Mesenchymal stem cell (in vitro differentiated cells and primary cell): ENCODE results near the gene MLN.

Source experiments
- DNase-seq: peaks from one replicate; pipeline ENCODE4 v3.0.0-alpha.2; 2013
- H2AFZ ChIP-seq: one replicate; pipeline ENCODE4 v1.6.1; 2013; ENCODE audit warnings: low read depth, mild to moderate bottlenecking, control low read depth, inconsistent platforms, low read length, moderate library complexity
- H2AK5ac ChIP-seq: 2 replicates; pipeline ENCODE4 v1.6.1; 2013; ENCODE audit warnings: low read length, moderate library complexity, mild to moderate bottlenecking, inconsistent platforms; ENCODE audit not compliant: severe bottlenecking
- H2BK120ac ChIP-seq: one replicate; pipeline ENCODE4 v1.6.1; 2013; ENCODE audit warnings: low read depth, mild to moderate bottlenecking, inconsistent platforms, low read length, moderate library complexity
- H2BK12ac ChIP-seq, 2 experiments: one replicate each; pipeline ENCODE4 v1.6.1; 2013; ENCODE audit warnings: inconsistent platforms in 2 of 2, low read length in 2 of 2, mild to moderate bottlenecking in 2 of 2, moderate library complexity in 2 of 2, control low read depth in 1 of 2
- H2BK15ac ChIP-seq: one replicate; pipeline ENCODE4 v1.6.1; 2013; ENCODE audit warnings: mild to moderate bottlenecking, low read depth, inconsistent platforms; ENCODE audit not compliant: poor library complexity, severe bottlenecking
- H2BK5ac ChIP-seq: 2 replicates; pipeline ENCODE4 v1.6.1; 2013; ENCODE audit warnings: low read depth, mild to moderate bottlenecking, low read length, control low read depth, inconsistent platforms; ENCODE audit not compliant: poor library complexity, severe bottlenecking
- H3K14ac ChIP-seq, 2 experiments: one replicate each; pipeline ENCODE4 v1.6.1; 2013; ENCODE audit warnings: inconsistent platforms in 2 of 2, low read length in 2 of 2, control low read depth in 1 of 2, mild to moderate bottlenecking in 1 of 2, moderate library complexity in 1 of 2
- H3K18ac ChIP-seq, 2 experiments: one replicate each; pipeline ENCODE4 v1.6.1; 2013; ENCODE audit warnings: inconsistent platforms in 2 of 2, low read length in 2 of 2, control low read depth in 1 of 2, low read depth in 1 of 2, mild to moderate bottlenecking in 1 of 2
- H3K23ac ChIP-seq, 2 experiments: one replicate each; pipeline ENCODE4 v1.6.1; 2013; ENCODE audit warnings: inconsistent platforms in 2 of 2, low read length in 2 of 2, mild to moderate bottlenecking in 2 of 2, moderate library complexity in 2 of 2, control low read depth in 1 of 2
- H3K27ac ChIP-seq: 2 replicates; pipeline ENCODE4 v1.5.1; 2013; ENCODE audit warnings: mild to moderate bottlenecking, moderate library complexity, low read length, control low read depth, inconsistent platforms; ENCODE audit not compliant: poor library complexity, severe bottlenecking
- H3K27me3 ChIP-seq, 2 experiments: 2 replicates each; pipeline versions ENCODE4 v1.6.1 to v1.7.0; 2013; ENCODE audit warnings: low read length in 2 of 2, mild to moderate bottlenecking in 2 of 2, moderate library complexity in 2 of 2, control low read depth in 1 of 2, inconsistent platforms in 1 of 2; ENCODE audit not compliant: control insufficient read depth in 1 of 2, insufficient read depth in 1 of 2
- H3K36me3 ChIP-seq, 2 experiments: 2 replicates each; pipeline versions ENCODE4 v1.6.1 to v1.7.0; 2013; ENCODE audit warnings: low read length in 2 of 2, control low read depth in 1 of 2, inconsistent platforms in 1 of 2, low read depth in 1 of 2, mild to moderate bottlenecking in 1 of 2; ENCODE audit not compliant: insufficient read depth in 2 of 2, control insufficient read depth in 1 of 2
- H3K4ac ChIP-seq, 2 experiments: one replicate each; pipeline ENCODE4 v1.6.1; 2013; ENCODE audit warnings: inconsistent platforms in 2 of 2, low read length in 2 of 2, mild to moderate bottlenecking in 2 of 2, moderate library complexity in 2 of 2, control low read depth in 1 of 2, low read depth in 1 of 2
- H3K4me1 ChIP-seq: 2 replicates; pipeline ENCODE4 v1.6.1; 2013; ENCODE audit warnings: low read depth, low read length, control low read depth; ENCODE audit not compliant: control insufficient read depth, insufficient read depth
- H3K4me2 ChIP-seq: 2 replicates; pipeline ENCODE4 v1.6.1; 2013; ENCODE audit warnings: low read length, mild to moderate bottlenecking, inconsistent platforms; ENCODE audit not compliant: poor library complexity, severe bottlenecking
- H3K4me3 ChIP-seq, 2 experiments: 2 replicates each; pipeline versions ENCODE4 v1.5.1 to v1.7.0; 2013; ENCODE audit warnings: low read length in 2 of 2, mild to moderate bottlenecking in 2 of 2, control low read depth in 1 of 2, low read depth in 1 of 2; ENCODE audit not compliant: insufficient read depth in 1 of 2
- H3K79me1 ChIP-seq: replicated peaks from 2 replicates; pipeline ENCODE4 v1.6.1; 2013; ENCODE audit warnings: mild to moderate bottlenecking, control low read depth, low read length, inconsistent platforms; ENCODE audit not compliant: poor library complexity, severe bottlenecking
- H3K9ac ChIP-seq: 2 replicates; pipeline ENCODE4 v1.7.0; 2013; ENCODE audit warnings: mild to moderate bottlenecking, low read length, moderate library complexity
- H3K9me3 ChIP-seq: 2 replicates; pipeline ENCODE4 v1.7.0; 2013; ENCODE audit warnings: mild to moderate bottlenecking, low read length; ENCODE audit not compliant: control insufficient read depth
- H4K8ac ChIP-seq: one replicate; pipeline ENCODE4 v1.6.1; 2013; ENCODE audit warnings: inconsistent platforms, mild to moderate bottlenecking, low read length, moderate library complexity
- H4K91ac ChIP-seq: one replicate; pipeline ENCODE4 v1.6.1; 2013; ENCODE audit warnings: mild to moderate bottlenecking, low read length, inconsistent platforms
- WGBS: methylation state at CpG from one replicate; pipeline ENCODE4 v1.1.7; 2013; ENCODE audit warnings: mixed read lengths; 5-methylcytosine and 5-hydroxymethylcytosine counted together

MLN gene

DNA sequence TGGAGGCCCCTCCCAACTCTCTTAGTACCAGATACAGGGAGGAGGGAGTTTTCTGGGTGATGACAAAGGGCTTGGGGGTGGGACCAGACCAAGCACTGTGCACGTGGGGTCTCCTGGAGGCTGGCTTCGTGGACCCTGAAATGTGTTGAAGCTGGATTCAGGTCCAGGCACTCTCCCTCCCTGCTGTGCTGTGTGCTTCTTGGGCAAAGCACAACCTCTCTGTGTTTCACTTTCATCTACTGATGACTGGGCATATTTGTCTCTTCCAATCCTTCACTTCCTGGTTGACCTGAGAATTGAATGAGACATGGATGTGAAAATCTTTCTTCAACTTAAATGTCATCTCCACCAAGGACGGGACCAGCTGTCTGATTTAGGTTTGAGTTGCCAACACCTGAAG lies 14.5 kb upstream of the MLN start:
- no peak overlapping the region for H3K9ac ChIP-seq
- no peak overlapping the region for H3K4me3 ChIP-seq
- H3K27ac ChIP-seq, result no peak overlapping the region
- H2BK120ac ChIP-seq, result no peak overlapping the region
- H4K8ac ChIP-seq, result no peak overlapping the region
- 73% methylated on average over 2 of the region's 3 CpGs for WGBS
- H3K4me1 ChIP-seq, result no peaks in the 10 kb centered on the region
- H2AK5ac ChIP-seq, result no peak overlapping the region
- no peak overlapping the region for H2BK5ac ChIP-seq
- H2AFZ ChIP-seq, result no peak overlapping the region
- H2BK12ac ChIP-seq, result no peak overlapping the region
- H3K18ac ChIP-seq, result no peak overlapping the region
- H3K4me2 ChIP-seq, result no peak overlapping the region
- no peak overlapping the region for H4K91ac ChIP-seq
- no peaks in the 10 kb centered on the region for H3K79me1 ChIP-seq
- H3K23ac ChIP-seq, result no peak overlapping the region
- H3K27me3 ChIP-seq, result peaks cover 57 to 91% of the 10 kb centered on the region in 2 experiments
- no peaks in the 10 kb centered on the region for H3K9me3 ChIP-seq
- no peak overlapping the region for H2BK15ac ChIP-seq
- H3K4ac ChIP-seq, result no peak overlapping the region
- no peak for DNase-seq
- H3K14ac ChIP-seq, result no peak overlapping the region
- no peaks in the 10 kb centered on the region for H3K36me3 ChIP-seq

DNA sequence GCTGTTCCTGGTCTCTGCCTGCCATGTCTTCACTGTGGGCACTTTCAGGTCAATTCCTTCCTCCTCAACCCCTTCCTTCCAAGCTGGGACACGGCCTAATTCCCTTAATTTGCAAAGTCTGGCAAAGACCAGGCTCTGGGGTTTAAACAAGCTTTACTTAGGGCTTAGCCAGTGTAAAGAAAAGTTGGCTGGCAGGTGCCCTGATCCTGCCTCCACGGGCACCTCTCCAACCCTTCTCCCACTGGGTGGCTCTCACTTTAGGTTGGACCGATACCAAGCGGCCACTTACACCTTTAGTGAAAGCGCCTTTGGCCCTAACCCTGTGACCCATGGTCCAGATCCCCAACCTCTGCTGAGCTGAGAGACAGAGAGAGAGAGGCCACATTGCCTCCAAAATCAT lies 13.7 kb upstream of the MLN start:
- WGBS, result 77% methylated on average over 5 of the region's 5 CpGs
- no peak overlapping the region for H4K8ac ChIP-seq

DNA sequence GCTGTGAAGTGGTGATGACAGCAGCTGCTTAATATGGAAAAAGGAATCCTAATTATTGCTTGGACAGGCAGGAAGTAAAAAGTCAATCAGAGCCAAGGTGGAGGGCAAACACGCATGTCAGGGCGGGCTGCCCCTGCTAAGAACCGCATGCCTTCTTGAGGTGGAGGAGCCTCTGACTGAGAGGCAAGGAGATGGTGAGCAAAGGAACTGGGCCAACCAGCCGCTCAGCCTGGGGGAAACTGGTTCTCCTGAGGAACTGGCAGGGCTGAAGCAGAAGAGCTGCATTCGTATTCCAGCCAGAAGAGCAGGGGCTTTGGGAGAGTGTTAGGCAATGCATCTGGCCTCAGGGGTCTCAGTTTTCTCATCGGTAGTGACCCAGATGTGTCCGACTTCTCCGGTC lies 13.1 kb upstream of the MLN start:
- no peak overlapping the region for H4K91ac ChIP-seq
- H3K14ac ChIP-seq, result no peak overlapping the region
- DNase-seq, result no peak
- no peak overlapping the region for H2BK5ac ChIP-seq
- H3K4me3 ChIP-seq, result no peak overlapping the region
- no peak overlapping the region for H2AFZ ChIP-seq
- H2AK5ac ChIP-seq, result no peak overlapping the region
- no peak overlapping the region for H2BK120ac ChIP-seq
- H3K4me2 ChIP-seq, result no peak overlapping the region
- no peak overlapping the region for H3K4ac ChIP-seq
- no peak overlapping the region for H3K27ac ChIP-seq
- H3K23ac ChIP-seq, result no peak overlapping the region
- H3K9me3 ChIP-seq, result no peaks in the 10 kb centered on the region
- no peak overlapping the region for H4K8ac ChIP-seq
- no peak overlapping the region for H2BK15ac ChIP-seq
- H3K27me3 ChIP-seq, result peaks cover 54 to 90% of the 10 kb centered on the region in 2 experiments
- no peak overlapping the region for H3K18ac ChIP-seq
- no peak overlapping the region for H2BK12ac ChIP-seq
- no peaks in the 10 kb centered on the region for H3K79me1 ChIP-seq
- H3K4me1 ChIP-seq, result no peaks in the 10 kb centered on the region
- 78% methylated on average over 8 of the region's 8 CpGs for WGBS
- H3K9ac ChIP-seq, result no peak overlapping the region
- H3K36me3 ChIP-seq, result no peaks in the 10 kb centered on the region

More for the DNA sequence above, 13.7 kb upstream of the MLN start:
- DNase-seq, result no peak
- no peaks in the 10 kb centered on the region for H3K9me3 ChIP-seq
- H2BK12ac ChIP-seq, result no peak overlapping the region
- H3K4me2 ChIP-seq, result no peak overlapping the region
- no peak overlapping the region for H3K4ac ChIP-seq
- no peak overlapping the region for H3K14ac ChIP-seq
- no peak overlapping the region for H2BK5ac ChIP-seq
- H2AK5ac ChIP-seq, result no peak overlapping the region
- H2AFZ ChIP-seq, result no peak overlapping the region
- no peaks in the 10 kb centered on the region for H3K79me1 ChIP-seq
- no peak overlapping the region for H3K18ac ChIP-seq
- no peak overlapping the region for H3K4me3 ChIP-seq
- no peaks in the 10 kb centered on the region for H3K36me3 ChIP-seq
- H4K91ac ChIP-seq, result no peak overlapping the region
- no peak overlapping the region for H3K27ac ChIP-seq
- peaks cover 54 to 90% of the 10 kb centered on the region in 2 experiments for H3K27me3 ChIP-seq
- no peak overlapping the region for H2BK120ac ChIP-seq
- H2BK15ac ChIP-seq, result no peak overlapping the region
- no peak overlapping the region for H3K9ac ChIP-seq
- no peak overlapping the region for H3K23ac ChIP-seq
- H3K4me1 ChIP-seq, result no peaks in the 10 kb centered on the region

DNA sequence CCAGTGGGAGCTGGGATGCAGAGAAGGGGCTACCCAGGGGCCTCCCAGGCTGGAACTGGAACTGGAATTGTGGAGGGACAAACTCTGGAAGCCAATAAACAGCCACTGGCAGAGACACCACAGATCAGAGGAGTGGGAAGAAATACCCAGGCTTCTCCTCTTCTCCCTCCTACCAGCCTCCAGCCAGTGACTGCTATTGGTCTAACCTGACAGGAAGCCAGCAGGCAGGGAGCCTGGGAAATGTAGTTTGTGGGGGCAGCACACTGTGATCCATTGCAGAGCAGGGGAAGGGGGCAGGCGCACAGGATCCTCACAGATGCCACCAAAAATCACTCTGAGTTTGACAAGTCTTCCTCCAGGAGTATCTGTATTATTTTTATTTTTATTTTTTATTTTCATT lies 12.1 kb upstream of the MLN start:
- Histone ChIP-seq H2BK15ac (no peak overlapping the region), H2AK5ac (no peak overlapping the region), H3K79me1 (no peaks in the 10 kb centered on the region), H4K8ac (no peak overlapping the region), H3K27ac (no peak overlapping the region), H3K23ac (no peak overlapping the region), H3K4me2 (no peak overlapping the region), H3K9ac (no peak overlapping the region), H3K4me1 (no peaks in the 10 kb centered on the region), H2BK5ac (no peak overlapping the region), H4K91ac (no peak overlapping the region), H2BK120ac (no peak overlapping the region), H2AFZ (no peak overlapping the region), H3K18ac (no peak overlapping the region), H3K4ac (no peak overlapping the region), H3K36me3 (no peaks in the 10 kb centered on the region), H3K9me3 (no peaks in the 10 kb centered on the region), H3K14ac (no peak overlapping the region), H2BK12ac (no peak overlapping the region), H3K4me3 (no peak overlapping the region), H3K27me3 (peaks cover 62 to 94% of the 10 kb centered on the region in 2 experiments)
- WGBS, result no CpG with 5 or more reads among the region's 1 CpG
- peak; percentile 29 for DNase-seq
